22Rv1 (cell line): ENCODE measurements around the gene RAB3B.

Experiments
- ZFX ChIP-seq: fragments of 450-650 bp; IDR thresholded peaks from 2 replicates; pipeline ENCODE4 v1.6.1; 2017; ENCODE audit warnings: antibody characterized with exemption, borderline replicate concordance
- TF ChIP-seq, protein P1 (sequence below): fragments of 450-650 bp; IDR thresholded peaks from 2 replicates; pipeline ENCODE4 v1.5.1; 2017; ENCODE audit warnings: mild to moderate bottlenecking

DNA sequence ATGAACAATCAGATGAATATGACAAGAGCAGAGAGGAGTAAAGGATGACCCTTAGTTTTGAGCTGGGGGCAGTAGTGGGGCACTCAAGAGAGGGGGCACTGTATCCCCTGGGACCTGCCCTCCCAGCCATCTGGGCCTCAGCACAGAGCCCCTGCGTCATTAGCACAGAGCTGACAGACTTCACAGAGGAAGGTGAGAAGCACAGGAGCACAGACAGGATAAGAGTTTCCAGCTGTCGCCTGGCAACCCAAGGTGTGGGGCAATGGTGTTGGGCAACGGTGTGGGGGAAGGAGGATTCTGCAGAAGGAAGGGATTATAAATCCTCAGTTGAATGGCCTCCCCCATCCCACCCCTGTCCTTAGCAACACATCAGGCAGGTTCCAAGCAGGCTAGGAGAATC lies 30.2 kb downstream of the RAB3B start:
- TF ChIP-seq, protein P1, sequence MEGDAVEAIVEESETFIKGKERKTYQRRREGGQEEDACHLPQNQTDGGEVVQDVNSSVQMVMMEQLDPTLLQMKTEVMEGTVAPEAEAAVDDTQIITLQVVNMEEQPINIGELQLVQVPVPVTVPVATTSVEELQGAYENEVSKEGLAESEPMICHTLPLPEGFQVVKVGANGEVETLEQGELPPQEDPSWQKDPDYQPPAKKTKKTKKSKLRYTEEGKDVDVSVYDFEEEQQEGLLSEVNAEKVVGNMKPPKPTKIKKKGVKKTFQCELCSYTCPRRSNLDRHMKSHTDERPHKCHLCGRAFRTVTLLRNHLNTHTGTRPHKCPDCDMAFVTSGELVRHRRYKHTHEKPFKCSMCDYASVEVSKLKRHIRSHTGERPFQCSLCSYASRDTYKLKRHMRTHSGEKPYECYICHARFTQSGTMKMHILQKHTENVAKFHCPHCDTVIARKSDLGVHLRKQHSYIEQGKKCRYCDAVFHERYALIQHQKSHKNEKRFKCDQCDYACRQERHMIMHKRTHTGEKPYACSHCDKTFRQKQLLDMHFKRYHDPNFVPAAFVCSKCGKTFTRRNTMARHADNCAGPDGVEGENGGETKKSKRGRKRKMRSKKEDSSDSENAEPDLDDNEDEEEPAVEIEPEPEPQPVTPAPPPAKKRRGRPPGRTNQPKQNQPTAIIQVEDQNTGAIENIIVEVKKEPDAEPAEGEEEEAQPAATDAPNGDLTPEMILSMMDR: no peak
- no peak for TF ChIP-seq ZFX
